ENCODE measurements around the gene SOCS7. TPM values are rescaled to one million over a fixed set of nuclear protein-coding genes. Genes with fewer than 3 reads are reported as not detected.

SOCS7 gene
- polyA plus RNA-seq, 1 experiment = 5.8 TPM

- POLR2A ChIA-PET = interaction anchor here (1.4 kb wide), 1 partner anchor 12 kb away, joined by 5 read pairs; no protein-coding TSS in a partner anchor
Measured at GRCh38 chr17:38439436-38439835, 87.8 kb downstream of the SOCS7 start.

GRCh38 chr17:38440614-38441397 is 89.2 kb downstream of the SOCS7 start:
- Histone ChIP-seq H3K27ac (ENCODE audit: low read depth, low read length) (no peak overlapping the region), H3K4me3 (ENCODE audit: low read depth, low read length) (no peak overlapping the region), H3K9me3 (ENCODE audit: control insufficient read depth, insufficient read depth, low read length) (no peaks in the 10 kb centered on the region), H3K27me3 (ENCODE audit: control insufficient read depth, insufficient read depth, low read length) (no peaks in the 10 kb centered on the region)
- TF ChIP-seq CTCF (IDR thresholded peaks at IDR 0.05; ENCODE audit: low read depth, low read length) = no peak
- POLR2A ChIA-PET = interaction anchor here (0.6 to 1.4 kb wide), 3 partner anchors 10 to 24 kb away, joined by 3 to 6 read pairs (median 5); no protein-coding TSS in a partner anchor
- no peak for DNase-seq (ENCODE audit: low read depth, low spot score)
- CTCF ChIA-PET = interaction anchor here (1.4 to 1.8 kb wide), 2 partner anchors 10 to 117 kb away, joined by 4 to 5 read pairs; no protein-coding TSS in a partner anchor

More at GRCh38 chr17:38439436-38439835, 87.8 kb downstream of the SOCS7 start:
- H3K4me3 ChIP-seq (ENCODE audit: low read depth, low read length) = no peak overlapping the region
- TF ChIP-seq CTCF (IDR thresholded peaks at IDR 0.05; ENCODE audit: low read depth, low read length) = no peak
- H3K27me3 ChIP-seq (ENCODE audit: control insufficient read depth, insufficient read depth, low read length) = no peaks in the 10 kb centered on the region
- no peaks in the 10 kb centered on the region for H3K9me3 ChIP-seq (ENCODE audit: control insufficient read depth, insufficient read depth, low read length)
- no peak for DNase-seq (ENCODE audit: low read depth, low spot score)
- no peak overlapping the region for H3K27ac ChIP-seq (ENCODE audit: low read depth, low read length)
- CTCF ChIA-PET = interaction anchor here (0.9 to 1.3 kb wide), 2 partner anchors 52 to 53 kb away, joined by 3 to 4 read pairs; no protein-coding TSS in a partner anchor

DNA sequence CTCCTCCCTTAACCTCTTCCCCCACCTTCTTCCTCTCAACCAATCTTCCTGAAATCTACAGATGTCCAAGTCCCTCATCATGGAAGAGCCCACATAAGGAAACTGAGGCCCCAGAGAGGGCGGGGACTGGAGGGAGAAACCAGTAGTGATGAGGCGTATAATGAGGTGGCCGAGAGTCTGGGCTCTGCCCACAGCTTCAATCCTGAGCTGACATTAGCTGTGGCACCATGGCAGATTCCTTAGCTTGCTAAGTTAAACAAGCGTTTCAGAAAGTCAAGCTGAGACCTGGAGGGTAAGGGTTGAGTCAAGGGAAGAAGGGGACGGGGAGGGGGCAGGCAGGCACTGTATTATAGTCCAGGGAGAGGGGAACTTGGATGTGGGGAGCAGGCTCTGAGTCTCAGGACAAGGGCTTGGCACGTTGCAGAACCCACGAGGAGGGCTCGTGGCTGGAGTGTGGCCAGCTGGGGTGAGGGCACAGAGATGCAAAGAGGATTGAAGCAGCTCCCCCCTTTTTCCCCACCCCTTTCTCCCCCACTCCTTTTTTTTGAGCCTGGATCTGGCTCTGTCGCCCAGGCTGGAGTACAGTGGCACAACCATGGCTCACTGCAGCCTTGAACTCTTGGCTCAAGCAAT is 89.9 kb downstream of the SOCS7 start:
- no peak overlapping the region for H3K27ac ChIP-seq (ENCODE audit: low read depth, low read length)
- no peak overlapping the region for H3K4me3 ChIP-seq (ENCODE audit: low read depth, low read length)
- CTCF ChIA-PET = interaction anchor here (1.4 to 2.3 kb wide), 3 partner anchors 10 to 117 kb away, joined by 4 to 8 read pairs (median 5); no protein-coding TSS in a partner anchor
- DNase-seq (ENCODE audit: low read depth, low spot score) = no peak
- POLR2A ChIA-PET = interaction anchor here (0.6 to 1.4 kb wide), 2 partner anchors 10 to 23 kb away, joined by 3 to 6 read pairs; no protein-coding TSS in a partner anchor
- no peak for TF ChIP-seq CTCF (IDR thresholded peaks at IDR 0.05; ENCODE audit: low read depth, low read length)
- H3K27me3 ChIP-seq (ENCODE audit: control insufficient read depth, insufficient read depth, low read length) = no peaks in the 10 kb centered on the region
- no peaks in the 10 kb centered on the region for H3K9me3 ChIP-seq (ENCODE audit: control insufficient read depth, insufficient read depth, low read length)

DNA sequence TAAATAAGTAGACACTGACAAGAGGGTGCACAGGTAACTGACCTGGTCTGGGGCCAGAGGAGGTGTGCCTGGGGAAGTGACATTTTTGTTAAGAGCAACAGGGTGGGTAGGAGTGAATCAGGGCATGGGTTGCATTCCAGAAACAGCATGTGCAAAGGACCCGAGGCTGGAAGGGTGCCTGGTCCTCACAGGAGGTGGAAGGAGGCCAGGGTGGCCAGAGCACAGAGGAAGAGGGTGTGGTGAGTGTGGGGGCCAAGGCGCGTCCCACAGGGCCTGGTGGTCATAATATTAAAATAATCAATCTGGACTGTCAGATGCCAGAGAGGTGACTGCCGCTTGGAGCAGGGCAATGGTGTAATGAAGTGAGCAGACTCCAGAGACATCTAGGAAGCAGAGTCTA is 90.9 kb downstream of the SOCS7 start:
- Histone ChIP-seq H3K27me3 (ENCODE audit: control insufficient read depth, insufficient read depth, low read length) (no peaks in the 10 kb centered on the region), H3K27ac (ENCODE audit: low read depth, low read length) (no peak overlapping the region), H3K4me3 (ENCODE audit: low read depth, low read length) (no peak overlapping the region), H3K9me3 (ENCODE audit: control insufficient read depth, insufficient read depth, low read length) (no peaks in the 10 kb centered on the region)
- no peak for DNase-seq (ENCODE audit: low read depth, low spot score)
- ChIA-PET CTCF (interaction anchor here (1.0 to 2.3 kb wide), 4 partner anchors 11 to 116 kb away, joined by 3 to 8 read pairs (median 4); no protein-coding TSS in a partner anchor), POLR2A (interaction anchor here (1.4 kb wide), 1 partner anchor 9 kb away, joined by 3 read pairs; no protein-coding TSS in a partner anchor)
- no peak for TF ChIP-seq CTCF (IDR thresholded peaks at IDR 0.05; ENCODE audit: low read depth, low read length)

Data from AG04450 (cell line).